C4-2B (cell line): ENCODE measurements around the gene SYCE3.

ENCODE experiments used
- ZFX ChIP-seq: fragments of 450-650 bp; IDR thresholded peaks from 2 replicates; pipeline ENCODE4 v1.6.1; 2017
- TF ChIP-seq, protein P1 (sequence below): fragments of 450-650 bp; conservative IDR thresholded peaks from 2 replicates; pipeline ENCODE4 v1.5.1; 2017; ENCODE audit warnings: mild to moderate bottlenecking

DNA sequence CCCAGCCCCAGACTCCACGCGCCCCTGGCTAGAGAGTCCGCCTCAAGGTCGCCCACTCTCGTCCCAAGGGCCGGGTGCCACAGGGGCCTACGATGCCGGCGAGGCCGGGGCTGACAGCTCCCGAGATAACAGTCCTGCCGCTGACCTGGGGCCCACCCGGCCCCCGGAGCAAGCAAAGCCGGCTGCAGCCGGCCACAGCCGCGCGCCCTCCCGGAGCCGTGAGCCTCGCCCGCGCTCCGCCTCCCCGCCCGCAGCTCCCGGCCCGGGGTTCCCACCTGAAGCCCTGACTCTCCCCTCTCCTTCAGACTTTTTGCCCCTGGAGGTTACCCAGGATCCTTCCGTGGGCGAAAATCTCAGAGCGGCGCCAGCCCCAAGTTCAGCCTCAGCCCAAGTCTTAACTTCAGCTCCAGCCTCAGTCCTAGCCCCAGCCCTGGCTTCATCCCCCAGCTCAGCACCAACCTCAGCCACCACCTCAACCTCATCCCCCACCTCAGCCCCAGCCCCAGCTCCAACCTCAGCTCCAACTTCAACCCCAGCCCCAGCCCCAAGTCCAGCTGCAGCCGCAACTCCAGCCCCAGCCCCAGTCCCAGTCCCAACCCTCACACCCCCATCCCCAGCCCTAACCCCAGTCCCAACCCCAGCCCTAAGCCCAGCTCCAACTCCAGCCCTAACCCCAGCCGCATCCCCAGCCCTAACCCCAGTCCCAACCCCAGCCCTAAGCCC lies 15.3 kb downstream of the SYCE3 start:
- TF ChIP-seq, protein P1, sequence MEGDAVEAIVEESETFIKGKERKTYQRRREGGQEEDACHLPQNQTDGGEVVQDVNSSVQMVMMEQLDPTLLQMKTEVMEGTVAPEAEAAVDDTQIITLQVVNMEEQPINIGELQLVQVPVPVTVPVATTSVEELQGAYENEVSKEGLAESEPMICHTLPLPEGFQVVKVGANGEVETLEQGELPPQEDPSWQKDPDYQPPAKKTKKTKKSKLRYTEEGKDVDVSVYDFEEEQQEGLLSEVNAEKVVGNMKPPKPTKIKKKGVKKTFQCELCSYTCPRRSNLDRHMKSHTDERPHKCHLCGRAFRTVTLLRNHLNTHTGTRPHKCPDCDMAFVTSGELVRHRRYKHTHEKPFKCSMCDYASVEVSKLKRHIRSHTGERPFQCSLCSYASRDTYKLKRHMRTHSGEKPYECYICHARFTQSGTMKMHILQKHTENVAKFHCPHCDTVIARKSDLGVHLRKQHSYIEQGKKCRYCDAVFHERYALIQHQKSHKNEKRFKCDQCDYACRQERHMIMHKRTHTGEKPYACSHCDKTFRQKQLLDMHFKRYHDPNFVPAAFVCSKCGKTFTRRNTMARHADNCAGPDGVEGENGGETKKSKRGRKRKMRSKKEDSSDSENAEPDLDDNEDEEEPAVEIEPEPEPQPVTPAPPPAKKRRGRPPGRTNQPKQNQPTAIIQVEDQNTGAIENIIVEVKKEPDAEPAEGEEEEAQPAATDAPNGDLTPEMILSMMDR = no peak
- TF ChIP-seq ZFX = no peak
